Type B pancreatic cell (in vitro differentiated cells): ENCODE results near the gene DHDDS. TPM values are rescaled to one million over a fixed set of nuclear protein-coding genes. Genes with fewer than 3 reads are reported as not detected.

Experiments
- DNase-seq: peaks from one replicate; pipeline ENCODE4 v3.0.0; 2021; ENCODE audit warnings: mixed read lengths; ENCODE audit not compliant: unreplicated experiment; ENCODE audit errors: extremely low spot score
- H3K27ac Mint-ChIP-seq: 2 replicates; pipeline ENCODE4 v1.8.0; 2021; ENCODE audit warnings: mild to moderate bottlenecking, mixed read lengths
- H3K27me3 Mint-ChIP-seq: 2 replicates; pipeline ENCODE4 v1.8.0; 2021; ENCODE audit warnings: mixed read lengths
- H3K36me3 Mint-ChIP-seq: 2 replicates; pipeline ENCODE4 v1.8.0; 2021; ENCODE audit warnings: mixed read lengths
- H3K4me1 Mint-ChIP-seq: one replicate; pipeline ENCODE4 v1.8.0; 2021; ENCODE audit warnings: mixed read lengths; ENCODE audit not compliant: unreplicated experiment
- H3K4me3 Mint-ChIP-seq: 2 replicates; pipeline ENCODE4 v1.8.0; 2021; ENCODE audit warnings: mild to moderate bottlenecking, mixed read lengths
- H3K9me3 Mint-ChIP-seq: 2 replicates; pipeline ENCODE4 v1.8.0; 2021; ENCODE audit warnings: mixed read lengths
- CTCF ChIP-seq: fragments of 200-600 bp; sonication (generic); conservative IDR thresholded peaks from 2 replicates; pipeline ENCODE4 v1.5.0; 2021; ENCODE audit warnings: antibody characterized with exemption, mild to moderate bottlenecking
- total RNA-seq: library from RNA; stranded (reverse); gene quantifications from 2 replicates; pipeline ENCODE4 v1.2.1, GENCODE V29; 2021; ENCODE audit warnings: low replicate concordance

Gene DHDDS
- total RNA-seq, 1 donor from 2014 or later: 46.5 TPM

DNA sequence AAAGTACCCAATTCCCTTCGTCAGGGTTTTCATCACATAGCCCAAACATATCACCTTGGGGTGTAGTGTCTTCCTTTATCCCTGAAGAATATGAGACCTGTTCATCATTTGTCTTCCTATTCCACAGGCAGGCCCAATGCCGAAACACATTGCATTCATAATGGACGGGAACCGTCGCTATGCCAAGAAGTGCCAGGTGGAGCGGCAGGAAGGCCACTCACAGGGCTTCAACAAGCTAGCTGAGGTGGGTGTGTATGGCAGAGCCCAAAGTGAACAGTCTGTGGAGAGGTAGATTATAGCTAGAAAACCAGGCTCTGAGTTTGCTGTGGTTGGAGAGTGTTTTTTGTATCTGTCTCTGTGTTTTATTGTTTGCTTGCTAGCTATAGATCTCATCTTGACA lies 5.9 kb downstream of the DHDDS start:
- H3K4me3 Mint-ChIP-seq: no peak overlapping the region
- peaks cover 20% of the 10 kb centered on the region for H3K36me3 Mint-ChIP-seq
- TF ChIP-seq CTCF: no peak
- no peaks in the 10 kb centered on the region for H3K27me3 Mint-ChIP-seq
- no peaks in the 10 kb centered on the region for H3K9me3 Mint-ChIP-seq
- no peak overlapping the region for H3K27ac Mint-ChIP-seq
- H3K4me1 Mint-ChIP-seq: peaks cover 3% of the 10 kb centered on the region
- no peak for DNase-seq

GRCh38 chr1:26440259-26440658 lies 8.1 kb downstream of the DHDDS start:
- Mint-ChIP-seq H3K27ac (no peak overlapping the region), H3K36me3 (peaks cover 29% of the 10 kb centered on the region), H3K9me3 (no peaks in the 10 kb centered on the region), H3K27me3 (no peaks in the 10 kb centered on the region), H3K4me1 (no peaks in the 10 kb centered on the region), H3K4me3 (no peak overlapping the region)
- DNase-seq: no peak
- no peak for TF ChIP-seq CTCF

DNA sequence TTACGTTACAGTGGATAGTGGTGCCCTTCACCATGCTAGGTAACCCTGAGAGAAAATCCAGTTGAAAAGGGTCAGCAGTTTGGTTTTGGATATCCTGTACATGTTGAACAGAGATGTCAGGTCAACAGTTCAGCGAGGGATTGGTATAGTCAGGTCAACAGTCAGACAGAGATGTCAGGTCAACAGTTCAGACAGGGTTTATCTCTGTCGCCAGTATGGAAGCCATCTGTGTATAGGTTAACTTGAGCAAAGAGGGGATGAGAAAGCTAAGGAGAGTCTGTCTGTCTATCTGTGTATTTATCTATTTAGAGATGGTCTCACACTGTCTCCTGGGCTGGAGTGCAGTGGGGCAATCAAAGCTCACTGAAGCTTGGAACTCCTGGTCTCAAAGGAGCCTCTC lies 17.7 kb downstream of the DHDDS start:
- Mint-ChIP-seq H3K9me3 (no peaks in the 10 kb centered on the region), H3K36me3 (peaks cover 11% of the 10 kb centered on the region), H3K4me3 (no peak overlapping the region), H3K27me3 (no peaks in the 10 kb centered on the region), H3K27ac (no peak overlapping the region), H3K4me1 (no peaks in the 10 kb centered on the region)
- DNase-seq: no peak
- no peak for TF ChIP-seq CTCF

DNA sequence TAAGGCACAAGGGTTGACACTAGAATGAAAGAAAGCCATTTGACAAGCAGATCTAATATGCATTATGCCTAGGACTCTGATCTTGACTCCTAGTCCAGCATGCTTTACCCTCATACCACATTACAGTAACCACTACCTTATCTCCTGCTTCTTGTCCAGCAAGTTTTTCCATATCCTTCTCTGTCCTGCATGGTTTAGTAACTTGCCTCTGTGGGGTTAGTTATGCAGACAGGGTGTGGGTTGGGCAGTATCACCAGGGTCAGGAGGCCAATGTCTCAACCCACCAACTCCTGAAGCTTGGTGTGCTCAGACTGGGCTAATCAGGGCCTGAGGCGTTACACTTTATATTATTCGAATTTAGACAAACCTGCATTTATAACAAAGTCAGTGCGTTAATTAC lies 18.8 kb downstream of the DHDDS start:
- Mint-ChIP-seq H3K36me3 (peaks cover 7% of the 10 kb centered on the region), H3K4me3 (no peak overlapping the region), H3K4me1 (no peaks in the 10 kb centered on the region), H3K27me3 (no peaks in the 10 kb centered on the region), H3K27ac (peak overlapping the region; percentile 21), H3K9me3 (no peaks in the 10 kb centered on the region)
- no peak for DNase-seq
- TF ChIP-seq CTCF: no peak

GRCh38 chr1:26452459-26453183 lies 20.5 kb downstream of the DHDDS start:
- H3K36me3 Mint-ChIP-seq: peaks cover 3% of the 10 kb centered on the region
- no peak for DNase-seq
- no peak overlapping the region for H3K4me3 Mint-ChIP-seq
- no peaks in the 10 kb centered on the region for H3K27me3 Mint-ChIP-seq
- no peak for TF ChIP-seq CTCF
- H3K27ac Mint-ChIP-seq: no peak overlapping the region
- no peaks in the 10 kb centered on the region for H3K9me3 Mint-ChIP-seq
- no peaks in the 10 kb centered on the region for H3K4me1 Mint-ChIP-seq
